IMR-90 (cell line): ENCODE measurements around the gene GADD45A. TPM values are rescaled to one million over a fixed set of nuclear protein-coding genes. Genes with fewer than 3 reads are reported as not detected.

Experiments
- ATAC-seq: fragments of 200-7000 bp; cut with Tn5 transposase; 2 replicates; pipeline ENCODE4 v1.9.1; 2020; ENCODE audit warnings: low read depth, mild to moderate bottlenecking, moderate library complexity
- BruUV-seq: library from RNA; stranded (reverse); fragments of 400-500 nt; replicated peaks from 2 replicates; lab custom pipeline; 2021; lab: Mats Ljungman, UMichigan
- CTCF ChIA-PET: fragments of 300-600 bp; formaldehyde crosslinking; extraction: SDS; loops from one replicate; lab custom pipeline; 2021; ENCODE audit warnings: antibody characterized with exemption; lab: Yijun Ruan, JAX
- POLR2A ChIA-PET: fragments of 300-600 bp; sonication (Branson Sonifier 250); formaldehyde crosslinking; loops from one replicate; lab custom pipeline; 2022; ENCODE audit warnings: antibody characterized with exemption; ENCODE audit not compliant: unreplicated experiment; lab: Charles Lee
- DNase-seq: peaks from one replicate; pipeline ENCODE4 v3.0.0; 2013
- H2AFZ ChIP-seq: replicated peaks from 2 replicates; pipeline ENCODE3; 2013; ENCODE audit warnings: low read length, mild to moderate bottlenecking; ENCODE audit not compliant: poor library complexity
- H2AK5ac ChIP-seq: 2 replicates; pipeline ENCODE4 v1.6.1; 2013; ENCODE audit warnings: low read depth, low read length, inconsistent platforms
- H2AK9ac ChIP-seq: replicated peaks from 2 replicates; pipeline ENCODE3; 2013; ENCODE audit warnings: mild to moderate bottlenecking, low read depth, low read length, moderate library complexity; ENCODE audit not compliant: poor library complexity
- H2BK120ac ChIP-seq: 2 replicates; pipeline ENCODE4 v1.6.1; 2013; ENCODE audit warnings: low read depth, low read length, inconsistent platforms
- H2BK15ac ChIP-seq: 3 replicates; pipeline ENCODE4 v1.6.1; 2013; ENCODE audit warnings: low read depth, low read length, inconsistent platforms
- H2BK20ac ChIP-seq: 2 replicates; pipeline ENCODE4 v1.6.1; 2013; ENCODE audit warnings: low read depth, mild to moderate bottlenecking, inconsistent platforms, low read length, moderate library complexity
- H2BK5ac ChIP-seq: 2 replicates; pipeline ENCODE4 v1.6.1; 2013; ENCODE audit warnings: mild to moderate bottlenecking, low read depth, low read length, inconsistent platforms; ENCODE audit not compliant: poor library complexity, severe bottlenecking
- H3K14ac ChIP-seq: replicated peaks from 2 replicates; pipeline ENCODE4 v1.6.1; 2013; ENCODE audit warnings: low read depth, low read length, inconsistent platforms
- H3K18ac ChIP-seq: 2 replicates; pipeline ENCODE4 v1.6.1; 2013; ENCODE audit warnings: low read depth, low read length, control low read depth
- H3K23ac ChIP-seq: 2 replicates; pipeline ENCODE4 v1.6.1; 2013; ENCODE audit warnings: low read depth, low read length, inconsistent platforms
- H3K27ac ChIP-seq: 2 replicates; pipeline ENCODE4 v1.5.1; 2013; ENCODE audit warnings: mild to moderate bottlenecking, control low read depth, low read length; ENCODE audit not compliant: insufficient read depth
- H3K27me3 ChIP-seq: 2 replicates; pipeline ENCODE4 v1.6.1; 2013; ENCODE audit warnings: low read length; ENCODE audit not compliant: control insufficient read depth, insufficient read depth
- H3K36me3 ChIP-seq: 2 replicates; pipeline ENCODE4 v1.6.1; 2013; ENCODE audit warnings: low read length, mixed read lengths; ENCODE audit not compliant: control insufficient read depth, insufficient read depth
- H3K4ac ChIP-seq: 2 replicates; pipeline ENCODE4 v1.6.1; 2013; ENCODE audit warnings: low read depth, low read length, inconsistent platforms
- H3K4me1 ChIP-seq: 2 replicates; pipeline ENCODE4 v1.6.1; 2013; ENCODE audit warnings: low read length, mixed read lengths; ENCODE audit not compliant: control insufficient read depth, insufficient read depth
- H3K4me2 ChIP-seq: 2 replicates; pipeline ENCODE4 v1.6.1; 2013; ENCODE audit warnings: low read depth, mild to moderate bottlenecking, control low read depth, low read length, moderate library complexity
- H3K4me3 ChIP-seq: 2 replicates; pipeline ENCODE4 v1.5.1; 2013; ENCODE audit warnings: low read depth, mild to moderate bottlenecking, control low read depth, low read length, moderate library complexity; ENCODE audit not compliant: insufficient read depth
- H3K56ac ChIP-seq: 2 replicates; pipeline ENCODE4 v1.6.1; 2013; ENCODE audit warnings: low read length, inconsistent platforms; ENCODE audit not compliant: insufficient read depth; ENCODE audit errors: extremely low read depth
- H3K79me1 ChIP-seq, 2 experiments: 2 replicates each; pipeline ENCODE4 v1.6.1; 2013; ENCODE audit warnings: low read length in 2 of 2, inconsistent platforms in 1 of 2, low read depth in 1 of 2
- H3K9ac ChIP-seq: 2 replicates; pipeline ENCODE4 v1.6.1; 2013; ENCODE audit warnings: low read depth, low read length, control low read depth
- H3K9me1 ChIP-seq: 2 replicates; pipeline ENCODE4 v1.6.1; 2013; ENCODE audit warnings: low read length, inconsistent platforms; ENCODE audit not compliant: insufficient read depth
- H3K9me3 ChIP-seq: 2 replicates; pipeline ENCODE4 v1.6.1; 2013; ENCODE audit warnings: low read length; ENCODE audit not compliant: control insufficient read depth, insufficient read depth
- H4K20me1 ChIP-seq: 2 replicates; pipeline ENCODE4 v1.6.1; 2013; ENCODE audit warnings: low read length, inconsistent platforms; ENCODE audit not compliant: insufficient read depth
- H4K5ac ChIP-seq: 2 replicates; pipeline ENCODE4 v1.6.1; 2013; ENCODE audit warnings: mild to moderate bottlenecking, low read depth, low read length, control low read depth
- H4K8ac ChIP-seq, 2 experiments: 2 replicates each; pipeline ENCODE4 v1.6.1; 2013; ENCODE audit warnings: low read depth in 2 of 2, low read length in 2 of 2, control low read depth in 1 of 2, inconsistent platforms in 1 of 2
- H4K91ac ChIP-seq: 2 replicates; pipeline ENCODE4 v1.6.1; 2013; ENCODE audit warnings: low read depth, low read length, inconsistent platforms; ENCODE audit not compliant: insufficient read depth
- CEBPB ChIP-seq: IDR thresholded peaks from 2 replicates; pipeline ENCODE4 v1.6.1; 2012; ENCODE audit warnings: low read depth, low read length, improper control_type of control experiment
- CHD1 ChIP-seq: IDR thresholded peaks from 2 replicates; pipeline ENCODE4 v1.6.1; 2012; ENCODE audit warnings: low read depth, low read length, improper control_type of control experiment
- ELK1 ChIP-seq: fragments of 150-350 bp; IDR thresholded peaks from 2 replicates; pipeline ENCODE4 v1.6.1; 2016; ENCODE audit warnings: low read depth, mild to moderate bottlenecking, low read length, moderate library complexity, borderline replicate concordance
- FOS ChIP-seq: fragments of 150-350 bp; IDR thresholded peaks from 2 replicates; pipeline ENCODE4 v1.6.1; 2016; ENCODE audit warnings: low read depth, low read length
- NFE2L2 ChIP-seq: fragments of 150-350 bp; IDR thresholded peaks from 2 replicates; pipeline ENCODE4 v1.6.1; 2016; ENCODE audit warnings: low read depth, mild to moderate bottlenecking, low read length
- POLR2A ChIP-seq: IDR thresholded peaks from 2 replicates; pipeline ENCODE4 v1.6.1; 2012; ENCODE audit warnings: mild to moderate bottlenecking, low read depth, low read length
- RFX5 ChIP-seq: IDR thresholded peaks from 2 replicates; pipeline ENCODE4 v1.8.0; 2012; ENCODE audit warnings: low read depth, mild to moderate bottlenecking, low read length, moderate library complexity
- SMC3 ChIP-seq: fragments of 150-350 bp; IDR thresholded peaks from 2 replicates; pipeline ENCODE4 v1.6.1; 2016; ENCODE audit warnings: low read depth, mild to moderate bottlenecking, antibody characterized with exemption, low read length, moderate library complexity
- WGBS, 2 experiments: methylation state at CpG; one replicate each; pipeline versions ENCODE4 v1.1.5 to v1.1.7; 2013; ENCODE audit warnings: missing lambda C conversion rate in 2 of 2; ENCODE audit not compliant: insufficient read length in 1 of 2; ENCODE audit errors: extremely low coverage in 2 of 2; 5-methylcytosine and 5-hydroxymethylcytosine counted together
- dilution Hi-C: fragments of 300-500 bp; cut with HindIII; formaldehyde crosslinking; loops from one replicate; pipeline ENCODE4 v1.14.3; 2018; ENCODE audit warnings: low sequenced_read_pairs; ENCODE audit not compliant: unreplicated experiment
- in situ Hi-C: fragments of 300-500 bp; cut with MboI; formaldehyde crosslinking; loops from 3 replicates; pipeline ENCODE4 v1.14.3; 2019; ENCODE audit warnings: low sequenced_read_pairs, inconsistent platforms, mixed read lengths
- intact Hi-C: fragments of 100-400 bp; cut with micrococcal nuclease; formaldehyde crosslinking; loops from 2 replicates; pipeline ENCODE4 v1.10.0; 2022
- polyA plus RNA-seq, 3 experiments: library from polyadenylated mRNA; depleted of rRNA; stranded (reverse); fragments of >200 nt; gene quantifications; 2 replicates each; pipeline ENCODE4 v1.2.3, GENCODE V29; 2012; ENCODE audit warnings: low replicate concordance in 1 of 3
- total RNA-seq: library from RNA; depleted of rRNA; stranded (reverse); fragments of >200 nt; gene quantifications from 2 replicates; pipeline ENCODE4 v1.2.3, GENCODE V29; 2012

Gene GADD45A
- total and polyA plus RNA-seq, 2 of the 4 experiments (the other 2 are of a cell fraction): 10.9 to 114 TPM

- no peak for ATAC-seq
- CTCF ChIA-PET: interaction anchor here (1.8 to 2.0 kb wide), 2 partner anchors 116 to 142 kb away, joined by 6 read pairs; no protein-coding TSS in a partner anchor
Measured at GRCh38 chr1:67677408-67677807, 7.6 kb upstream of the GADD45A start.

More at GRCh38 chr1:67677408-67677807, 7.6 kb upstream of the GADD45A start:
- Histone ChIP-seq H2AFZ (no peak overlapping the region), H3K36me3 (no peaks in the 10 kb centered on the region), H3K4me3 (no peak overlapping the region), H2BK15ac (no peak overlapping the region), H2AK5ac (no peak overlapping the region), H4K8ac (no peak overlapping the region), H2AK9ac (no peak overlapping the region), H3K9me1 (no peaks in the 10 kb centered on the region), H4K91ac (no peak overlapping the region), H4K20me1 (no peaks in the 10 kb centered on the region), H3K4me2 (no peak overlapping the region), H3K4me1 (peaks cover 4% of the 10 kb centered on the region), H3K27me3 (no peaks in the 10 kb centered on the region), H3K9me3 (no peaks in the 10 kb centered on the region), H3K56ac (no peak overlapping the region), H3K9ac (no peak overlapping the region), H2BK5ac (no peak overlapping the region), H3K14ac (no peak overlapping the region), H2BK20ac (no peak overlapping the region), H3K23ac (no peak overlapping the region), H2BK120ac (no peak overlapping the region), H3K79me1 (no peaks in the 10 kb centered on the region), H3K18ac (no peak overlapping the region), H4K5ac (no peak overlapping the region), H3K4ac (no peak overlapping the region), H3K27ac (no peak overlapping the region)
- BruUV-seq: no TSS peak
- in situ Hi-C loops: loop anchor here (25.0 kb wide), 1 partner anchor 115 kb away; no protein-coding TSS in a partner anchor
- no peak for DNase-seq
- POLR2A ChIA-PET: no interaction called here
- dilution Hi-C loops: no loop called here
- TF ChIP-seq POLR2A: no peak
- no peak for TF ChIP-seq NFE2L2
- TF ChIP-seq CHD1: no peak
- TF ChIP-seq RFX5: no peak
- TF ChIP-seq FOS: no peak
- TF ChIP-seq CEBPB: no peak
- TF ChIP-seq SMC3: no peak
- TF ChIP-seq ELK1: no peak
- 100% methylated on average over 1 of the region's 2 CpGs; no CpG with 5 or more reads in 1 of the 2 experiments for WGBS, 2 experiments
- intact Hi-C loops: no loop called here
